DND-41 (cell line): ENCODE results near the gene DEXI.

ENCODE experiments used
- ATAC-seq: fragments of 200-7000 bp; cut with Tn5 transposase; 3 replicates; pipeline ENCODE4 v1.9.1; 2021; ENCODE audit warnings: low read depth; ENCODE audit not compliant: insufficient read depth
- DNase-seq: peaks from one replicate; pipeline ENCODE4 v3.0.0-alpha.2; 2020
- H2AFZ ChIP-seq: 2 replicates; pipeline ENCODE4 v1.6.0; 2012; ENCODE audit warnings: low read depth, low read length
- H3K27ac ChIP-seq: 2 replicates; pipeline ENCODE4 v1.5.1; 2012; ENCODE audit warnings: low read length, inconsistent platforms
- H3K27me3 ChIP-seq: fragments of 200-600 bp; sonication (generic); 2 replicates; pipeline ENCODE4 v1.6.0; 2012; ENCODE audit warnings: low read length, mild to moderate bottlenecking, inconsistent platforms; ENCODE audit not compliant: insufficient read depth, poor library complexity
- H3K36me3 ChIP-seq: 2 replicates; pipeline ENCODE4 v1.5.1; 2012; ENCODE audit warnings: low read length, inconsistent platforms; ENCODE audit not compliant: insufficient read depth
- H3K4me1 ChIP-seq: 2 replicates; pipeline ENCODE4 v1.5.1; 2012; ENCODE audit warnings: mild to moderate bottlenecking, low read length; ENCODE audit not compliant: insufficient read depth
- H3K4me2 ChIP-seq: 2 replicates; pipeline ENCODE4 v1.6.0; 2012; ENCODE audit warnings: mild to moderate bottlenecking, moderate library complexity, low read length, inconsistent platforms; ENCODE audit not compliant: insufficient read depth
- H3K4me3 ChIP-seq, 2 experiments: fragments of 200-600 bp in 1 of 2; shearing (Covaris generic) in 1 of 2; 2 replicates each; pipeline ENCODE4 v1.5.1; 2012 to 2016; ENCODE audit warnings: inconsistent platforms in 2 of 2, low read length in 2 of 2, mild to moderate bottlenecking in 2 of 2, low read depth in 1 of 2, moderate library complexity in 1 of 2
- H3K79me2 ChIP-seq: 2 replicates; pipeline ENCODE4 v1.6.0; 2012; ENCODE audit warnings: low read length, inconsistent platforms; ENCODE audit not compliant: insufficient read depth
- H3K9ac ChIP-seq: 2 replicates; pipeline ENCODE4 v1.6.0; 2012; ENCODE audit warnings: low read depth, mild to moderate bottlenecking, inconsistent platforms, low read length, moderate library complexity
- H3K9me3 ChIP-seq: 2 replicates; pipeline ENCODE4 v1.5.1; 2012; ENCODE audit warnings: low read length, moderate library complexity, mild to moderate bottlenecking, inconsistent platforms; ENCODE audit not compliant: insufficient read depth, severe bottlenecking
- H4K20me1 ChIP-seq: 2 replicates; pipeline ENCODE4 v1.6.0; 2012; ENCODE audit warnings: low read length; ENCODE audit not compliant: insufficient read depth
- EZH2 ChIP-seq: IDR thresholded peaks from 3 replicates; pipeline ENCODE4 v1.6.1; 2012; ENCODE audit warnings: borderline replicate concordance, low read depth, mild to moderate bottlenecking, moderate library complexity, low read length, inconsistent platforms; ENCODE audit not compliant: severe bottlenecking
- TF ChIP-seq, protein P1 (sequence below): IDR thresholded peaks from 2 replicates; pipeline ENCODE4 v1.5.1; 2012; ENCODE audit warnings: borderline replicate concordance, low read length, moderate library complexity, mild to moderate bottlenecking; ENCODE audit not compliant: poor library complexity, severe bottlenecking; ENCODE audit errors: extremely low read depth

DEXI gene

DNA sequence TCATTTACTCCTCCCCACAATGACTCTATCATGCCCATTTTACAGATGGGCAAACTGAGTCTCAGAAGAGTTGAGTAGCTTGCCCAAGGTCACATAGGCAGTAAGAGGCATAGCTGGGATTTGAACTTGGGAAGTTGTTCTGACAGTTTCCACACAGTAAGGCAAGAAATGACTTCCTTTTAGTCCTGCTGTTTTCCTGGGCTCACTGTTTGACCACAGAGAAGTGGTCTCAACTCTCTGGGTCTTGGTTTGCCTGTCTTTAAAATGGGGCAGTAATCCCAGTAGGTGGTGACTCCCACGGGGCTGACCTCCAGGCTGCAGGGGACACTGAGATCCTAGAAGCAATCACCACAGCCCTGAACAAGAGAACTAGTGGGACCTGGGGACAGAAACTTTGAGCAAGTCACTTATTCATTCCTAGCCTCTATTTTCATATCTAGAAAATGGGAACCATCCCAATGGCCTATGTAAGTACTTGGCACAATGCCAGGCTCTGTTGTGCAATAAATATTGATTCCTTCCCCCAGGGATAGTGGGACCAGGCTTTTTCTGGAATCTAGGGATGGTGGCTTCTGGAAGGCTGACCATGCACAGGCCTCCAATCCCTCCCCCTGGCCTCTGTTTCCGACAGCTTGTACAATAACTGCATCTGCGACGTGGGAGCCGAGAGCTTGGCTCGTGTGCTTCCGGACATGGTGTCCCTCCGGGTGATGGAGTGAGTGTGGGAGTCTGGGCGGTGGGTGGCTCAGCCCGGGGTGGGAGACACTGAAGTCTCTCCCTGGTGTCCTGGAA, 20.5 kb downstream of the DEXI start:
- Histone ChIP-seq H3K4me2 (no peak overlapping the region), H3K27me3 (no peaks in the 10 kb centered on the region), H3K27ac (no peak overlapping the region), H3K4me3 (no peak overlapping the region), H3K36me3 (peaks cover 9% of the 10 kb centered on the region; the same call in 1 of the 2 replicates), H3K9ac (no peak overlapping the region), H3K4me1 (no peaks in the 10 kb centered on the region), H3K9me3 (no peaks in the 10 kb centered on the region), H4K20me1 (peaks cover 5% of the 10 kb centered on the region; the same call in 1 of the 2 replicates), H3K79me2 (no peaks in the 10 kb centered on the region), H2AFZ (no peak overlapping the region)
- ATAC-seq (no peak), DNase-seq (no peak)
- no peak for TF ChIP-seq EZH2
- TF ChIP-seq, protein P1, sequence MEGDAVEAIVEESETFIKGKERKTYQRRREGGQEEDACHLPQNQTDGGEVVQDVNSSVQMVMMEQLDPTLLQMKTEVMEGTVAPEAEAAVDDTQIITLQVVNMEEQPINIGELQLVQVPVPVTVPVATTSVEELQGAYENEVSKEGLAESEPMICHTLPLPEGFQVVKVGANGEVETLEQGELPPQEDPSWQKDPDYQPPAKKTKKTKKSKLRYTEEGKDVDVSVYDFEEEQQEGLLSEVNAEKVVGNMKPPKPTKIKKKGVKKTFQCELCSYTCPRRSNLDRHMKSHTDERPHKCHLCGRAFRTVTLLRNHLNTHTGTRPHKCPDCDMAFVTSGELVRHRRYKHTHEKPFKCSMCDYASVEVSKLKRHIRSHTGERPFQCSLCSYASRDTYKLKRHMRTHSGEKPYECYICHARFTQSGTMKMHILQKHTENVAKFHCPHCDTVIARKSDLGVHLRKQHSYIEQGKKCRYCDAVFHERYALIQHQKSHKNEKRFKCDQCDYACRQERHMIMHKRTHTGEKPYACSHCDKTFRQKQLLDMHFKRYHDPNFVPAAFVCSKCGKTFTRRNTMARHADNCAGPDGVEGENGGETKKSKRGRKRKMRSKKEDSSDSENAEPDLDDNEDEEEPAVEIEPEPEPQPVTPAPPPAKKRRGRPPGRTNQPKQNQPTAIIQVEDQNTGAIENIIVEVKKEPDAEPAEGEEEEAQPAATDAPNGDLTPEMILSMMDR = no peak

DNA sequence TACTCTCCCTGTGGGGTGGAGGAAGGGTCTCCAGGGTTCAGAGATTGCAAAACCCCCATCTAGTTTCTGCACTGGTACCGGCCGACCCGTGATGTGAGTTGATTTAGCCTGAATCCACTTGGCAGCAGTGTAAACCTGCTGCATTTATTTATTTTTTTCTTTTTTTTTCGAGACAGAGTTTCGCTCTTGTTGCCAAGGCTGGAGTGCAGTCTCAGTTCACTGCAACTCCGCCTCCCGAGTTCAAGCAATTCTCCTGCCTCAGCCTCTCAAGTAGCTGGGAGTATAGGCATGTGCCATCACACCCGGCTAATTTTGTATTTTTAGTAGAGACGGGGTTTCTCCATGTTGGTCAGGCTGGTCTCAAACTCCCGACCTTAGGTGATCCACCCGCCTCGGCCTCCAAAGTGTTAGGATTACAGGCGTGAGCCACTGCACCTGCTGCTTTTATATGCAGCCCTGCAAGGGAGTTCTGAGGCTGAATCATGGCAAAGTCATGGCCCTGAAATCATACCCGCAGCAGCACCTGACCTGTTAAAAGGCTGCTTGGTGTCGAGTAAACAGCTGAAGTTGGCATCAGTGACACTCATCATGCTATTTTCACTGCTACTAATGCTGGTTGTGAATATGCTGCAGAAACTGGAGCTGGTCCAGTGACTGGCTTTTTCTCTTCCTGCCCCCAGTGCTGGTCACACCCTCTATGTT, 21.4 kb downstream of the DEXI start:
- TF ChIP-seq, protein P1 = no peak
- TF ChIP-seq EZH2 = no peak
- H2AFZ ChIP-seq = no peak overlapping the region
- no peaks in the 10 kb centered on the region for H3K4me1 ChIP-seq
- no peak overlapping the region for H3K4me2 ChIP-seq
- ATAC-seq (no peak), DNase-seq (no peak)
- H3K79me2 ChIP-seq = no peaks in the 10 kb centered on the region
- no peaks in the 10 kb centered on the region for H3K27me3 ChIP-seq
- H3K36me3 ChIP-seq = 0 out of 2 replicates have a peak, but pooled peaks cover 6% of the 10 kb centered on the region
- no peaks in the 10 kb centered on the region for H3K9me3 ChIP-seq
- no peak overlapping the region for H3K27ac ChIP-seq
- peaks cover 5% of the 10 kb centered on the region; the same call in 1 of the 2 replicates for H4K20me1 ChIP-seq
- H3K9ac ChIP-seq = no peak overlapping the region
- no peak overlapping the region for H3K4me3 ChIP-seq

DNA sequence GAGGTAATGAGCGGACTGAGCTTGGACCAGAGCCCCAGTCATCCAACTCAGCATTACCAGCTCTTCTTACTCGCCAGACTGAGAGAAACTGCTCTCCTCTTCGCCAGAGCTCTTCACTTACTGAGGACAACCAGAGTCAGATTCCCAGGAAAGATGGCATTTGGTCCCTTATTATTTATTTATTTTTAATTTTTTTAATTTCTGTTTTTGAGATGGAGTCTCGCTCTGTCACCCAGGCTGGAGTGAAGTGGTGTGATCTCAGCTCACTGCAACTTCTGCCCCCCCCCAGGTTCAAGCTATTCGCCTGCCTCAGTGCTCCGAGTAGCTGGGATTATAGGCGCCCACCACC, 23.3 kb downstream of the DEXI start:
- no peak for DNase-seq
- no peaks in the 10 kb centered on the region for H3K27me3 ChIP-seq
- no peak overlapping the region for H3K9ac ChIP-seq
- no peak overlapping the region for H3K27ac ChIP-seq
- H3K4me1 ChIP-seq = no peaks in the 10 kb centered on the region
- H3K79me2 ChIP-seq = no peaks in the 10 kb centered on the region
- no peaks in the 10 kb centered on the region for H3K36me3 ChIP-seq
- no peak overlapping the region for H2AFZ ChIP-seq
- no peaks in the 10 kb centered on the region for H4K20me1 ChIP-seq
- no peak overlapping the region for H3K4me2 ChIP-seq
- TF ChIP-seq, protein P1 = no peak
- no peak for TF ChIP-seq EZH2
- no peak for ATAC-seq
- no peaks in the 10 kb centered on the region for H3K9me3 ChIP-seq
- no peak overlapping the region for H3K4me3 ChIP-seq
